Measurements from ENCODE around the gene SGCE. TPM values are rescaled to one million over a fixed set of nuclear protein-coding genes. Genes with fewer than 3 reads are reported as not detected.

Gene SGCE
- total and polyA plus RNA-seq, 4 donors = 42.2 to 105 (median 78.4) TPM

- Histone ChIP-seq H3K4me3 (ENCODE audit: low read length in 2 of 2) (no peak overlapping the region), H3K4me1 (ENCODE audit: control insufficient read depth in 1 of 2, insufficient read depth in 2 of 2, low read length in 2 of 2) (peaks cover 0 to 2% of the 10 kb centered on the region in 2 donors), H3K27ac (ENCODE audit: low read depth in 1 of 2, low read length in 2 of 2) (peak overlapping the region in 1 of 2 donors; percentile 8), H3K9me3 (ENCODE audit: control insufficient read depth, low read length) (no peaks in the 10 kb centered on the region), H3K36me3 (ENCODE audit: control insufficient read depth in 1 of 2, insufficient read depth in 2 of 2, low read length in 1 of 2) (no peaks in the 10 kb centered on the region), H3K27me3 (ENCODE audit: control insufficient read depth in 1 of 2, insufficient read depth in 2 of 2, low read length in 1 of 2) (no peaks in the 10 kb centered on the region)
- intact Hi-C loops (cut with DNase I) = no loop called here
- WGBS, 2 donors = 91 to 93% methylated on average over 2 of the region's 2 CpGs
- DNase-seq (no peak), ATAC-seq (ENCODE audit: low FRiP score) (peak; percentile 36)
Measured at GRCh38 chr7:94621120-94621519, 34.8 kb downstream of the SGCE start.

- Histone ChIP-seq H3K27ac (ENCODE audit: low read depth in 1 of 2, low read length in 2 of 2) (no peak overlapping the region), H3K36me3 (ENCODE audit: control insufficient read depth in 1 of 2, insufficient read depth in 2 of 2, low read length in 1 of 2) (no peaks in the 10 kb centered on the region), H3K4me1 (ENCODE audit: control insufficient read depth in 1 of 2, insufficient read depth in 2 of 2, low read length in 2 of 2) (peaks cover 0 to 2% of the 10 kb centered on the region in 2 donors), H3K4me3 (ENCODE audit: low read length in 2 of 2) (no peak overlapping the region), H3K27me3 (ENCODE audit: control insufficient read depth in 1 of 2, insufficient read depth in 2 of 2, low read length in 1 of 2) (no peaks in the 10 kb centered on the region), H3K9me3 (ENCODE audit: control insufficient read depth, low read length) (no peaks in the 10 kb centered on the region)
- ATAC-seq (ENCODE audit: low FRiP score) = peak; percentile 91
- peak; percentile 83 to 87 for DNase-seq
- intact Hi-C loops (cut with DNase I) = no loop called here
- WGBS, 2 donors = 1 to 2% methylated on average over 2 of the region's 2 CpGs
Measured at GRCh38 chr7:94620703-94621118, 35.2 kb downstream of the SGCE start.

- H3K27ac ChIP-seq (ENCODE audit: low read depth in 1 of 2, low read length in 2 of 2) = no peak overlapping the region
- no peak overlapping the region for H3K4me3 ChIP-seq (ENCODE audit: low read length in 2 of 2)
- DNase-seq (no peak), ATAC-seq (ENCODE audit: low FRiP score) (no peak)
- intact Hi-C loops (cut with DNase I) = no loop called here
- H3K27me3 ChIP-seq (ENCODE audit: control insufficient read depth in 1 of 2, insufficient read depth in 2 of 2, low read length in 1 of 2) = no peaks in the 10 kb centered on the region
- H3K36me3 ChIP-seq (ENCODE audit: control insufficient read depth in 1 of 2, insufficient read depth in 2 of 2, low read length in 1 of 2) = no peaks in the 10 kb centered on the region
- peaks cover 0 to 2% of the 10 kb centered on the region in 2 donors for H3K4me1 ChIP-seq (ENCODE audit: control insufficient read depth in 1 of 2, insufficient read depth in 2 of 2, low read length in 2 of 2)
- 85 to 98% methylated on average over 1 of the region's 1 CpG for WGBS, 2 donors
- H3K9me3 ChIP-seq (ENCODE audit: control insufficient read depth, low read length) = no peaks in the 10 kb centered on the region
Measured at GRCh38 chr7:94618126-94618525, 37.8 kb downstream of the SGCE start.

GRCh38 chr7:94616855-94617254 lies 39.1 kb downstream of the SGCE start:
- intact Hi-C loops (cut with DNase I) = no loop called here
- Histone ChIP-seq H3K27ac (ENCODE audit: low read depth in 1 of 2, low read length in 2 of 2) (no peak overlapping the region), H3K36me3 (ENCODE audit: control insufficient read depth in 1 of 2, insufficient read depth in 2 of 2, low read length in 1 of 2) (no peaks in the 10 kb centered on the region), H3K4me3 (ENCODE audit: low read length in 2 of 2) (no peak overlapping the region), H3K4me1 (ENCODE audit: control insufficient read depth in 1 of 2, insufficient read depth in 2 of 2, low read length in 2 of 2) (peaks cover 0 to 2% of the 10 kb centered on the region in 2 donors), H3K9me3 (ENCODE audit: control insufficient read depth, low read length) (no peaks in the 10 kb centered on the region), H3K27me3 (ENCODE audit: control insufficient read depth in 1 of 2, insufficient read depth in 2 of 2, low read length in 1 of 2) (no peaks in the 10 kb centered on the region)
- 96% methylated on average over 3 of the region's 3 CpGs for WGBS, 2 donors
- DNase-seq (no peak), ATAC-seq (ENCODE audit: low FRiP score) (no peak)

GRCh38 chr7:94615666-94616065 lies 40.3 kb downstream of the SGCE start:
- no peaks in the 10 kb centered on the region for H3K36me3 ChIP-seq (ENCODE audit: control insufficient read depth in 1 of 2, insufficient read depth in 2 of 2, low read length in 1 of 2)
- DNase-seq (no peak), ATAC-seq (ENCODE audit: low FRiP score) (no peak)
- no peaks in the 10 kb centered on the region for H3K9me3 ChIP-seq (ENCODE audit: control insufficient read depth, low read length)
- intact Hi-C loops (cut with DNase I) = no loop called here
- no peak overlapping the region for H3K4me3 ChIP-seq (ENCODE audit: low read length in 2 of 2)
- H3K4me1 ChIP-seq (ENCODE audit: control insufficient read depth in 1 of 2, insufficient read depth in 2 of 2, low read length in 2 of 2) = no peaks in the 10 kb centered on the region
- WGBS, 2 donors = 80 to 83% methylated on average over 1 of the region's 1 CpG
- H3K27me3 ChIP-seq (ENCODE audit: control insufficient read depth in 1 of 2, insufficient read depth in 2 of 2, low read length in 1 of 2) = no peaks in the 10 kb centered on the region
- H3K27ac ChIP-seq (ENCODE audit: low read depth in 1 of 2, low read length in 2 of 2) = no peak overlapping the region

GRCh38 chr7:94612661-94613060 lies 43.3 kb downstream of the SGCE start:
- Histone ChIP-seq H3K36me3 (ENCODE audit: control insufficient read depth in 1 of 2, insufficient read depth in 2 of 2, low read length in 1 of 2) (no peaks in the 10 kb centered on the region), H3K9me3 (ENCODE audit: control insufficient read depth, low read length) (no peaks in the 10 kb centered on the region), H3K27ac (ENCODE audit: low read depth in 1 of 2, low read length in 2 of 2) (no peak overlapping the region), H3K4me1 (ENCODE audit: control insufficient read depth in 1 of 2, insufficient read depth in 2 of 2, low read length in 2 of 2) (no peaks in the 10 kb centered on the region), H3K4me3 (ENCODE audit: low read length in 2 of 2) (no peak overlapping the region), H3K27me3 (ENCODE audit: control insufficient read depth in 1 of 2, insufficient read depth in 2 of 2, low read length in 1 of 2) (no peaks in the 10 kb centered on the region)
- DNase-seq (no peak), ATAC-seq (ENCODE audit: low FRiP score) (no peak)
- intact Hi-C loops (cut with DNase I) = no loop called here

- Histone ChIP-seq H3K9me3 (ENCODE audit: control insufficient read depth, low read length) (no peaks in the 10 kb centered on the region), H3K4me3 (ENCODE audit: low read length in 2 of 2) (no peak overlapping the region), H3K27ac (ENCODE audit: low read depth in 1 of 2, low read length in 2 of 2) (no peak overlapping the region), H3K36me3 (ENCODE audit: control insufficient read depth in 1 of 2, insufficient read depth in 2 of 2, low read length in 1 of 2) (no peaks in the 10 kb centered on the region), H3K27me3 (ENCODE audit: control insufficient read depth in 1 of 2, insufficient read depth in 2 of 2, low read length in 1 of 2) (no peaks in the 10 kb centered on the region), H3K4me1 (ENCODE audit: control insufficient read depth in 1 of 2, insufficient read depth in 2 of 2, low read length in 2 of 2) (no peaks in the 10 kb centered on the region)
- 92 to 95% methylated on average over 1 of the region's 1 CpG for WGBS, 2 donors
- intact Hi-C loops (cut with DNase I) = no loop called here
- no peak for DNase-seq
- no peak for ATAC-seq (ENCODE audit: low FRiP score)
Measured at GRCh38 chr7:94612253-94612652, 43.7 kb downstream of the SGCE start.

GRCh38 chr7:94609561-94609960 lies 46.4 kb downstream of the SGCE start:
- Histone ChIP-seq H3K4me3 (ENCODE audit: low read length in 2 of 2) (no peak overlapping the region), H3K4me1 (ENCODE audit: control insufficient read depth in 1 of 2, insufficient read depth in 2 of 2, low read length in 2 of 2) (no peaks in the 10 kb centered on the region), H3K27ac (ENCODE audit: low read depth in 1 of 2, low read length in 2 of 2) (no peak overlapping the region), H3K9me3 (ENCODE audit: control insufficient read depth, low read length) (no peaks in the 10 kb centered on the region), H3K27me3 (ENCODE audit: control insufficient read depth in 1 of 2, insufficient read depth in 2 of 2, low read length in 1 of 2) (no peaks in the 10 kb centered on the region), H3K36me3 (ENCODE audit: control insufficient read depth in 1 of 2, insufficient read depth in 2 of 2, low read length in 1 of 2) (no peaks in the 10 kb centered on the region)
- DNase-seq (no peak), ATAC-seq (ENCODE audit: low FRiP score) (no peak)
- 95 to 96% methylated on average over 2 of the region's 2 CpGs for whole genome bisulfite sequencing, 2 donors
- intact Hi-C loops (cut with DNase I) = no loop called here

- WGBS, 2 donors = 88 to 91% methylated on average over 1 of the region's 1 CpG
- Histone ChIP-seq H3K4me3 (ENCODE audit: low read length in 2 of 2) (no peak overlapping the region), H3K4me1 (ENCODE audit: control insufficient read depth in 1 of 2, insufficient read depth in 2 of 2, low read length in 2 of 2) (no peaks in the 10 kb centered on the region), H3K27me3 (ENCODE audit: control insufficient read depth in 1 of 2, insufficient read depth in 2 of 2, low read length in 1 of 2) (no peaks in the 10 kb centered on the region), H3K36me3 (ENCODE audit: control insufficient read depth in 1 of 2, insufficient read depth in 2 of 2, low read length in 1 of 2) (no peaks in the 10 kb centered on the region), H3K27ac (ENCODE audit: low read depth in 1 of 2, low read length in 2 of 2) (no peak overlapping the region), H3K9me3 (ENCODE audit: control insufficient read depth, low read length) (no peaks in the 10 kb centered on the region)
- intact Hi-C loops (cut with DNase I) = no loop called here
- DNase-seq (no peak), ATAC-seq (ENCODE audit: low FRiP score) (no peak)
Measured at GRCh38 chr7:94605031-94605430, 50.9 kb downstream of the SGCE start.
